Measurements from ENCODE around the gene CCDC107.

DNA sequence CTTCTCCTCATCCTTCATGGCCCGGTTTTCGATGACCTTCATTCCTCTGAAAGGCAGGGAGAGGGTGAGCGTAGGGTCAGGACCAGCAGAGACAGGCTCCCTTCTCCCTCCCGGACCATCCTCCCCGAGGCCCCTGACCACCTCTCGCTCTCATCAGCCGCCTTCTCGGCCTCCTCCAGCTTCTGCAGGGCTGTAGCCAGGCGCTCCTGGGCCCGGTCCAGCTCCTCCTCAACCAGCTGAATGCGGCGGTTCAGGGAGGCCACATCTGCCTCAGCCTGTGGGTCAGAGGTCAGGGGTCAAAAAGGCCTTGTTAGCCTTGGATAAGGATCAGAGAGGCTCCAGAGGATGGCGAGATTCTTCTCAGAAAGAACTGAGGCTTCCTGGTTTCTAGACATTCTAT, 27.4 kb downstream of the CCDC107 start:
- no peak for TF ChIP-seq SP1 (IDR thresholded peaks at IDR 0.05)
- TF ChIP-seq, protein P1, sequence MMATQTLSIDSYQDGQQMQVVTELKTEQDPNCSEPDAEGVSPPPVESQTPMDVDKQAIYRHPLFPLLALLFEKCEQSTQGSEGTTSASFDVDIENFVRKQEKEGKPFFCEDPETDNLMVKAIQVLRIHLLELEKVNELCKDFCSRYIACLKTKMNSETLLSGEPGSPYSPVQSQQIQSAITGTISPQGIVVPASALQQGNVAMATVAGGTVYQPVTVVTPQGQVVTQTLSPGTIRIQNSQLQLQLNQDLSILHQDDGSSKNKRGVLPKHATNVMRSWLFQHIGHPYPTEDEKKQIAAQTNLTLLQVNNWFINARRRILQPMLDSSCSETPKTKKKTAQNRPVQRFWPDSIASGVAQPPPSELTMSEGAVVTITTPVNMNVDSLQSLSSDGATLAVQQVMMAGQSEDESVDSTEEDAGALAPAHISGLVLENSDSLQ (IDR thresholded peaks at IDR 0.05), result no peak
- no peak for TF ChIP-seq ARNT (IDR thresholded peaks at IDR 0.05)
- no peak for TF ChIP-seq SUZ12 (IDR thresholded peaks at IDR 0.05)
- TF ChIP-seq CTBP1 (IDR thresholded peaks at IDR 0.05; ENCODE audit: borderline replicate concordance), result no peak
- TF ChIP-seq BHLHE40 (IDR thresholded peaks at IDR 0.05; ENCODE audit: borderline replicate concordance), result no peak
- no peak for TF ChIP-seq FOXM1 (IDR thresholded peaks at IDR 0.05; ENCODE audit: borderline replicate concordance)
- no peak for TF ChIP-seq TARDBP (IDR thresholded peaks at IDR 0.05)
- TF ChIP-seq LEF1 (IDR thresholded peaks at IDR 0.05; ENCODE audit: borderline replicate concordance), result no peak
- TF ChIP-seq FOXA1 (IDR thresholded peaks at IDR 0.05), result no peak
- TF ChIP-seq FOXK2 (IDR thresholded peaks at IDR 0.05), result no peak
- TF ChIP-seq ZNF384 (IDR thresholded peaks at IDR 0.05), result no peak

All from HEK293T (cell line).